Ishikawa (cell line): Measurements from ENCODE around the gene PTCRA.

Experiments used
- CREB1 ChIP-seq: IDR thresholded peaks from 2 replicates; pipeline ENCODE4 v1.6.1; 2012; ENCODE audit warnings: low read depth
- EGR1 ChIP-seq: IDR thresholded peaks from 2 replicates; pipeline ENCODE4 v1.6.1; 2012
- EP300 ChIP-seq: IDR thresholded peaks from 2 replicates; pipeline ENCODE4 v1.6.1; 2012; ENCODE audit warnings: borderline replicate concordance
- FOXM1 ChIP-seq: IDR thresholded peaks from 2 replicates; pipeline ENCODE4 v1.6.1; 2012; ENCODE audit warnings: low read depth, borderline replicate concordance
- MAX ChIP-seq: IDR thresholded peaks from 2 replicates; pipeline ENCODE4 v1.6.1; 2012
- NFIC ChIP-seq: IDR thresholded peaks from 2 replicates; pipeline ENCODE4 v1.6.1; 2012
- RAD21 ChIP-seq: IDR thresholded peaks from 2 replicates; pipeline ENCODE4 v1.6.1; 2012; ENCODE audit warnings: low read depth
- REST ChIP-seq: IDR thresholded peaks from 2 replicates; pipeline ENCODE4 v1.6.1; 2012; ENCODE audit warnings: low read depth, mild to moderate bottlenecking
- TAF1 ChIP-seq: IDR thresholded peaks from 2 replicates; pipeline ENCODE4 v1.6.1; 2012; ENCODE audit warnings: low read depth, mild to moderate bottlenecking
- TCF12 ChIP-seq: IDR thresholded peaks from 2 replicates; pipeline ENCODE4 v1.6.1; 2012; ENCODE audit warnings: low read depth
- TEAD4 ChIP-seq: IDR thresholded peaks from 2 replicates; pipeline ENCODE4 v1.6.1; 2012
- YY1 ChIP-seq: IDR thresholded peaks from 2 replicates; pipeline ENCODE4 v1.6.1; 2012; ENCODE audit warnings: low read depth

GRCh38 chr6:42899871-42900270, 16.0 kb upstream of the PTCRA start:
- TF ChIP-seq TAF1 (no peak), YY1 (no peak), FOXM1 (no peak), CREB1 (no peak), RAD21 (no peak), EGR1 (no peak), NFIC (no peak), MAX (no peak), EP300 (no peak), TCF12 (no peak), TEAD4 (no peak), REST (no peak)
